Activated T-helper 9 cell treated with anti-CD3 and anti-CD28 coated beads, Interleukin-2, amount 50 U/mL, for 16 hours (primary cell): ENCODE measurements around the gene PPP1R9A.

ENCODE experiments used
- DNase-seq: peaks from one replicate; pipeline ENCODE4 v3.0.0-alpha.2; 2020; ENCODE audit warnings: low read depth

The PPP1R9A gene

DNA sequence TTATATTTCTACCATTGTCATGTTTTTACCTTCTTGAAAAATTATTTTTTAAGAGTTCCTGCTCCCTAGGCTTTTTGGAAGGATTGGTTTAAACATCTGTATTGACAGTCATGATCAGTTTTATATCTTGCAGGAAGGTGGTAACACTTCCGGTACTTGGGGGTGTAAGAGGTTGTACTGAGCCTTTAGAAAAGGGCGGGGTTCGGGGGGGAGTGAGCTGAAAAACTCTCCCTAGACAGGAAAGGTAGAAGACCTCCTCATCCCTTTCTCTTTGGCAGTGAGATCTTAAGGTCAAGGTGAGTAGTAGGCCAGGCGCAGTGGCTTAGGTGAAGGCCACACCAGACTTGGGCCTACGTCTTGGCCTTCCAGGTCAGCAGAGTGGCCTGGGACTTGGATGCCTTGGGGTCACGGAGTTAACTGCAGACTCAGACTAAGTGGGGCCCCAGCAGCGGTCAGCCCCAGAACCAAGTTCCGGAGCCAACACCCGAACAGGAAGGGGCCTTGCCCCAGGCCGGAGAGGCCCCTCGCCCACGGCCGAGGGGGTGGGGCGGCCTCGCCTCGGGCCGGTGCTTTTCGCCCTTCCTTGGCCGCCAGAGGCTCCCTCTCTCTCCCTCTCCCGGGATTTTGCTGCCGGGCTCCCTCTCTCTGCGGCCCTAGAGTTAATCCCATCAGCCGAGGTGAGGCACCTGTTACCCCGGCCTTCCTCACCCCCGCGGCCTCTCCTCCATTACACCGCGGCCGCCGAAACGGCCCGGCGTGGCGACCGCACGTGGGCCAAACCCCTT lies at the start of gene PPP1R9A:
Gene PPP1R9A (plus strand): TSS at position 569 of the 785 bp plus-strand sequence. CDS start 2,520 bp downstream, outside the sequence.
- no peak for DNase-seq

DNA sequence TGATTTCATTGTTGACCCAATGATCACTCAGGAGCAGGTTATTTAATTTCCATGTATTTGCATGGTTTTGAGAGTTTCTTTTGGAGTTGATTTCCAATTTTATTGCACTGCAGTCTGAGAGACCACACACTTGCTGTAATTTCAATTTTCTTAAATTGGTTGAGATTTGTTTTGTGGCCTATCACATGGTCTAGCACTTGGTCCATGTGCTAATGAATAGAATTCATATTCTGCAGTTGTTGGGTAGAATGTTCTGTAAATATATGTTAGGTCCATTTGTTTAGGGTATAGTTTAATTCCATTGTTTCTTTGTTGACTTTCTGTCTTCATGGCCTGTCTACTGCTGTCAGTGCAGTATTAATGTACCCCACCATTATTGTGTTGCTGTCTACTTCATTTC lies 36.3 kb upstream of the PPP1R9A start:
- DNase-seq = no peak

DNA sequence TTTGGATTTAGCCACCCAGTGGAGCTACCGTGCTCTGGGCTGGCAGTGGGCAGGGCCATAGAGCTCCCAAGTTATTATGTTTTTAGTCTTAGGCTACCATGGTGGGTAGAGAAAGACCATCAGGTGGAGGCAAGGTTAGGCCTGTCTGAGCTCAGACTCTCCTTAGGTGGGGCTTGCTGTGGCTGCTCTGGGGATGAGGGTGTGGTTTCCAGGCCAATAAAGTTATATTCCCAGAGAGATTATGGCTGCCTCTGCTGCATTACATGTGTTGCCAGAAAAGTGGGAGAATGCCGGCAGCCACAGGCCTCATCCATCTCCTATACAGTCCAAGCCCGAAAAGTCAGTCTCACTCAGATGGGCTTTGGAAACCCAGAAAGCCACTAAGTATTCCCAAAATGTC lies 34.2 kb upstream of the PPP1R9A start:
- DNase-seq = no peak

- DNase-seq = no peak
Measured at GRCh38 chr7:94874036-94874785, 33.2 kb upstream of the PPP1R9A start.

GRCh38 chr7:94875201-94875600 lies 32.2 kb upstream of the PPP1R9A start:
- no peak for DNase-seq

DNA sequence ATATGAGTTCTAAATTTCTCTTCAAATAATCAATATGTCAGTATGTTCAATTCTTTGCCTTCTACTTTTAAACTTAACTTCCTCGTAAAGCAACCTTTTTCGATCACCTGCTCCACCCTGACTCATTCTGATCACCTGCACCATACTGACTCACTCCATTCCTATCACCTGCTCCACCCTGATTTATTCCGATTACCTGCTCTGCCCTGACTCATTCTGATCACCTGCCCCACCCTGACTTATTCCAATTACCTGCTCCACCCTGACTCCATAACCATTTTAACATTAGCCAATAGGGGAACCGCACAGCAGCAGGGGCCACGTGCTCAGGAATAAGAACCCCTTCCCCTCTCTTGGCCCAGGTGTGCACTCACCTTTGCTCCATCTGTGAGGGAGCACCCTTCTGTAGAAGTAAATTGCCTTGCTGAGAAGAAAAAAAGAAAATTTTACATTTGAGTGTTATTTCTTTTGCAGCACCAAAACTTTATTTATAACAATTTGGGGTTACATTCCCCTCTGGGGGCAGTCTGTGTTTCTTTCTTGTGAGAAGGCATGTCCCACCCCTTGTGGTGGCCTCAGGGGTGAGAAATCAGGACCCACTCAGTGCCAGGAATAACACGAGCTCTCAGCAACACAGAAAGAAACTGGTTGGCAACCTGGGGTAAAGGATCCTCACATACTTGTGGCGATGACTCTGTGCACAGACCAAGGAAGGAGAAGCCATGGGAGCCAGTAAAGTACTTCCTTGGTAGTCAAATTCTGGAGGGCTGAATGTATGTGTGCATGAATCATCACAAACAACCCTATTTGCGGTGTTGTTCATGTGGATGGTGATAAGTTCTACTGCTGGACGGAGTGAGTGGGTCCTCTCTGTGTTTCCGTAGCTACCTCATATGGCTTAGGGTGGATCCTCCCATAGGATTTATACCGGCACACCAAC lies 29.4 kb upstream of the PPP1R9A start:
- no peak for DNase-seq

- no peak for DNase-seq
Measured at GRCh38 chr7:94882891-94883290, 24.5 kb upstream of the PPP1R9A start.

GRCh38 chr7:94883616-94884015 lies 23.8 kb upstream of the PPP1R9A start:
- DNase-seq = no peak

GRCh38 chr7:94888551-94888950 lies 18.8 kb upstream of the PPP1R9A start:
- DNase-seq = no peak

- no peak for DNase-seq
Measured at GRCh38 chr7:94888995-94889523, 18.3 kb upstream of the PPP1R9A start.

DNA sequence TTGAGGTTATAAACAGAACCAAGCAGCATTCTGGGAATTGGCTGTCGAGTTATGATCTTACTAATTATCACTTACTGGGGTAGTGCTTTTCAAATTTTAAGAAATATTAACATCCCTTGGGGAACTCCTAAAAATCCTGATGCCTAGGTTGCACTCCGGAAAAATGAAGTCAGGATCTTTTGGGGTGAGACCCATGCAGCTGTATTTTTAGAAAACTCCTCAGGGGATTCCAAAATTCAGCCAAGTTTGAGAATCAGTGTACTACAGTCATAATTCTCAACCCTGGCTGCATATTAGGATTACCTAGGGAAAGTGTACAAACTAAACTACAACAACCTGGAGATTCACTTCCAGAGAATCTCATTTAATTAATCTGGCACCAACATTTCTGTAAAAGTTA lies 17.2 kb upstream of the PPP1R9A start:
- no peak for DNase-seq

DNA sequence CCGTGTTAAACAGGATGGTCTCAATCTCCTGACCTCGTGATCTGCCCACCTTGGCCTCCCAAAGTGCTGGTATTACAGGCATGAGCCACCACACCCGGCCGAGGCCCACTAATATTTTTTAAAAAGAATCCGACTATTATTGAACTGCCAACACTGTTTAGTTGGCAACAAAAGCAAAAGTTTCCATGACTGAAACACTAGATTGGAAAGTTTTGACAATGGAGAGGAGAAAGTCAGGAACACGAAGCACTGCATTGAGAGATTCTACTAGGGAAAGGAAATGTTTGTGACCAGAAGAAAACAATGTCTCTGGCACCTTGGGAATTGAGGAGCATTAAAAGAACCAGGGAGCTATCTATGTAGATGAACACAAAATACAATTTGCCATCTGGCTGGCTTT lies 13.7 kb upstream of the PPP1R9A start:
- no peak for DNase-seq

DNA sequence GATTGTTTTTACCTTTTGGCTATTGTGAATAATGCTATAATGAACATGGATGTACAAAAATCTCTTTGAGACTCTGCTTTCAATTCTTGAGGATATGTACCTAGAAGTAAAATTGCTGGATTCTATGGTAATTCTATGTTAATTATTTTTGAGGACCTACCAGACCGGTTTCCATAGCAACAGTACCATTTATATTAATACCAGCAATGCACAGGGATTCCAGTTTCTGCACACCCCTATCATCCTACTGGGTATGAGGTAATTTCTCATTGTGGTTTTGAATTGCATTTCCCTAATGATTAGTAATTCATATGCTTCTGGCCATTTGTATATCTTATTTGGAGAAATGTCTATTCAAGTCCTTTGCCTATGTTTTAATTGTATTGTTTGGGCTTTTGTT lies 9.9 kb upstream of the PPP1R9A start:
- no peak for DNase-seq

GRCh38 chr7:94898340-94898739 lies 9.1 kb upstream of the PPP1R9A start:
- no peak for DNase-seq

GRCh38 chr7:94901981-94902380 lies 5.4 kb upstream of the PPP1R9A start:
- no peak for DNase-seq

GRCh38 chr7:94903971-94904370 lies 3.4 kb upstream of the PPP1R9A start:
- DNase-seq = no peak

DNA sequence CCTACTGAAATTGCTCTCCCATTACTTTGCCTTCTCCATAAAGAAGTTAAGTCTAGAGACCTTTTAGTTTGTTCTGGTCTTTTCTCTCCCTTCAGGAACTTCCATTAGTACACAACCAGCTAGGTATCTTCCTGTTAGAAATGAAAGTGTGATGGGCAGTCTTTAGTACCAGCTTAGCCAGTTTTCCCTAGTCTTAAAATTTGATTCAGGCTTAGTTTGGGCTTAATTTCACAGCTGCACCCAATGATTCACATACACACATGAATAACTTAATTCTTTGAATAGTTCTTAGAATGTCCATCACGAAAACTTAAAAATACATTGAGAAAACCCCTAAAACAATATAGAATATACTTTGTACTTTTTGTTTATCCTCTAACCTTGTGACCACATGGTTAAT lies 2.4 kb upstream of the PPP1R9A start:
- no peak for DNase-seq

DNA sequence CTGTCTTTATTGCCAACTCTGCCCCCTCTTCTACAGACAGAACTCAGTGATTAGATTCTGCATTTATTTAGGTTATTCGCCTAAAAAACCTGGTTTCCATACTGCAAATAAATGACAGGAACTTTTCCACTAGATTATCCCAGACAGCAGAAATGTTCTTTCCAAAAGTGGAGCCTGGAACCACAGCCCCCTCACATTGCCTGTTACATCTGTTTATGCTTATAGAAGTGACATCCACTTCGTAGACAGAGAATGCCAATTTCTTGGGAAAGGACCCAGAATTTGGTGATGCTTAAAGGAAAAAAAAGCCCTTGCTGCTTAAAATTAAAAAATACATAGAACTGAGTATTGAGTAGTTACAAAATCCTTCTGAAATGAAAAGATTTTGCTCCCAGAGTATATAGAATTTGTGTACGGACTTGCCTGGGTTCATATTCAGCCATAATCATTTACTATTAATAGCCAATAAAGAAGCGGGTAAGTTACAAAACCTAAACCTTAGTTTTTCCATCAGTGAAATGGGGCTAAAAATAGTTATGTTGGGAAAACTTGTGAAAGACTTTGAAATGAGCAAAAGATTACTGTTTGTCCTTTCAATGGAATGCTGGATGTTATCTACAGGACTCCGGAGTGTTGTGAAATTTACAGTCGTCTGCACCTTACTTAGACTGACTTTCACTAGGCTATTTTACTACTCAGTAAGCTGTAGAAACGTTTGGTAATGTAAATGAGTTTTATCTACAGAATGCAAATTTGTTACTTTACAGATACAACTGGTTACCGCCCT lies 1.1 kb upstream of the PPP1R9A start:
- no peak for DNase-seq

- no peak for DNase-seq
Measured at GRCh38 chr7:94907811-94908322, 473 bp downstream of the PPP1R9A start.

DNA sequence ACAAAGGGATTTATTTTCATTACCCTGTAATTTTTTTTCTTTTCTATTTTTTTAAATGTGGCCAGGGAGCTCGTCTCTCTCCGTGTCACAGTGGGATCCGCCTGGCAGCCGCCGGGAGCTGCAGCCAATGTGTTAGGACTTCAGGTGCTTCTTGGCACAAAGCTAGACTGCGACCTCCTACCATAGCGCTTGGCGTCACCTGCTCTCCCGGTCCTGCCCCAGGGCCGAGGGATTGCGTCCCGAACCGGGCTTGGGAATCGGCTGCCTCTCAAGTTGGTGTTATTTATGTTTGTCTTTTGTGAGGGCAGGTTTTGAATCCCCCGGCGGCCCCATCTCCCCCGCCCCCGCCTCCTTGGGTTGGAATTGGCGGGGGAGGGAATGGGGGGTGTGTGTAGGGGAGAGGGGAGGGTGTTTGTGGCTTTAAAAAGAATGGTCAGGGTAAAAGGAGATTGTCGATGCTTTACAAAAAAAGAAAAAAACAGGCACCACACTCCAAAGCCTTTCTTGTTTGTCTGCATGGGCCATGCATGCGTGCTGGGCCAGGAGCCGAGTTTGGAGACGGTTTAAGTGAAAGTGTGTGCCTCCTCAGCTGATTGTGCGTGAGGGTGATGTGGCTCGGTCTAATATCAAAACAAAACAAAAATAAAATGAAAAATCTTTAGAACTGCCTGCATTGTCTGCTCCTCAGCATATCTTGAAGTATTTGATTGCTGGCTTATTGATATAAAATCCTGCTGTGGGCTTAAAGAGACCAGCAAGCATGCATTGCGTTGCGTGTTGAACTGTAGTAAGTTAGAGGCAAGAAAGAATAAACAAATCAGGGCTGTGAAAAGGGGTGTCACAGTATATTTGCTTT lies 1.2 kb downstream of the PPP1R9A start:
- no peak for DNase-seq
